Activated T-helper 1 cell treated with anti-CD3 and anti-CD28 coated beads, Interleukin-2, amount 50 U/mL, for 16 hours (primary cell): Measurements from ENCODE around the gene ACAP1.
"Not testable (repeated sequence)": the region's sequence is repeated elsewhere in the genome, so short reads cannot be mapped to it uniquely, and the experiment has no call there.

ENCODE experiments used
- DNase-seq, 2 donors: peaks; one replicate each; pipeline ENCODE4 v3.0.0-alpha.2; 2020; ENCODE audit warnings: low read depth in 1 of 2, low spot score in 1 of 2

The ACAP1 gene

DNA sequence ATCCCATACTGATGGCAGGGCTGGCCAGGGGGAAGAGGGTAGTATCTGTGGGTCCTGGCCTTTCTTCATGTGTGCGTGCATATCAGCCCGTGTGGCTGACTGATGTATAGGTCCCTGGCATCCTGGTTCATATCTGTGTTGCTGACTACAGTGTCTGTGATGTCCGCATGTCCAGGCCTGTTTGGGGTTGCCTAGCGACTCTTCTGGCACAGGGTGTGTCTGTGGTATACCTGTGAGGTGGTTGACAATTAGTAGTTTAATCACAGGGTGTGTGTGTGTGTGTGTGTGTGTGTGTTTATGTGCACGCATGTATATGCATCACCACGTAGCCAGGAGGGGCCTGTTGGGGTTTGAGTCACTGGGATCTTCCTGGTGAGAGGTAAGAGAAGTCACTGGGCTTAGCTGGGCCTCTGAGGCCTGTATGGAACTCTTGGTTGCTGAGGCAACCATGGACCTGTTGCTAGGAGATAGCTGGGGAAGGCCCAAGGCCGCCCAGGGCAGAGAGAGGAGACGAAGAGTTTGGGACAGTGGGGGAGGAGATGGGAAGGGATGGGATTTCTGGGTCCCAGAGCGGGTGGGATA lies 18.0 kb downstream of the ACAP1 start:
- no peak for DNase-seq

DNA sequence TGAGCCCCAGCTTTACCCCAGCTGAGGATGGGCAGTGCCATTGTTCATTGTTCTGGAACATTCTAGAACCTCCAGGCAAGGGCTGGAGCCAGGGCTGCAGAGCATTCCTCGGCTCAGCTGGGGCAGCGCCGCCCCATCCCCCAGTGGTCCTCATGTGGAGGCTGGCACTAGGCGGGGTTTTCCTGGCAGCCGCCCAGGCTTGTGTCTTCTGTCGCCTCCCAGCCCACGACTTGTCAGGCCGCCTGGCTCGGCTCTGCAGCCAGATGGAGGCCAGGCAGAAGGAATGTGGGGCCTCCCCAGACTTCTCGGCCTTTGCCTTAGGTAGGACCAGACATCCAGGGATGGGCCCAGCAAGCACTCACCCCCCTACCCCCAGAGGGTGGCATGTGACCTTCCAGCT lies 18.7 kb downstream of the ACAP1 start, which contains the start of gene TMEM95:
Gene TMEM95 (plus strand): TSS at position 104 of the 400 bp plus-strand sequence. CDS start 49 bp downstream, at position 153.
- DNase-seq = no peak

DNA sequence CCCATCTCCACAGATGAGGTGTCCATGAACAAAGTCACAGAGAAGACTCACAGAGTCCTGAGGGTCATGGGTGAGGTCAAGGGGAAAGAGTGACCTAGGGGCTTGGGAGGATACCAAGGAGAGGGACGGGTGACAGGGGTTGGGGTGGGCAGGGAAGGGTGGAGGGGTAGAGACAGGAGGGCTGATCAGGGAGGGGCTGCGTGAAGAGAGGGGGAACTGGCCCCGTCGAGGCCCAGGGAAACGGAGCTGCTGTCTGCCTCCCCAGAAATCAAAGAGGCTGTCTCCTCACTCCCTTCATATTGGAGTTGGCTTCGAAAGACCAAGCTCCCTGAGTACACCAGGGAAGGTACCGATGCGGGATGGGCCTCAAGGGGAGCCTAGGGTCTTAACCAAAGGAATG lies 19.2 kb downstream of the ACAP1 start:
- no peak for DNase-seq

DNA sequence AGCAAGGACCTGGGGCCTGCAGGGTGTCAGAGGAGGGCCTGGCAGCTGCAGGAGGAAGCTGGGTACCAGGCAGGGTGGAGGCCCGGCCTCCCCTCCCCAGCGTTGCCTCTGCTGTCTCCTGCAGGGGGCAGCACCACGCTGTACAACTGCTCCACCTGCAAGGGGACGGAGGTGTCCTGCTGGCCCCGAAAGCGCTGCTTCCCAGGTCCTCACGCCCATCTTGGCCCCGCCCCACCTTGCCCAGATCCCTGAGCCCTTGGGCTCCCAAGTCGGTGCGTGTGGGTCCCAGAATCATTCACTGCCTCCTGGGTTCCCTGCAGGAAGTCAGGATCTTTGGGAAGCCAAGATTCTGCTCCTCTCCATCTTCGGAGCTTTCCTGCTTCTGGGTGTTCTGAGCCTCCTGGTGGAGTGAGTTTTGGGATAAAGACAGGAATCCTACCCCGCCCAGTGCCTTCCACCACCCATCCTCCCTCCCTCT lies 19.8 kb downstream of the ACAP1 start:
- DNase-seq = peak; percentile 74 to 75

DNA sequence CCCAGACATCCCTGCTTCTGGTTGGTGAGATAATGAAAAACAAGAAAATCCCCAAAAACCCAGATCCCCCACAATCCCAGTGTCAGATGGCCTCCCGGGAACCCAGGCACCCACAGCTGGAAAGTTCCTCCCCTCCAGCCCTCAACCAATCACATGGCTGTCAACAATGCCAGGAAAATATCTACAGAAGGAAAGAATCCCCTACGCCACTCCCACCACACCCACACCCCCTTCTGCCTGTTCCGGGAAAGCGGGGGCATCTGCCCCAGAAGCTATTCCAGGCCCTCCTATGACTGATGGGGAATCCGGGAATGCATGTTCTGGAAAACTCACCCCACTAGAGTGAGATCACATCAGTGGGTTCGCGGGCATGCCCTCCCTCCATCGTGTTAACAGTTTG lies 20.4 kb downstream of the ACAP1 start:
- no peak for DNase-seq

DNA sequence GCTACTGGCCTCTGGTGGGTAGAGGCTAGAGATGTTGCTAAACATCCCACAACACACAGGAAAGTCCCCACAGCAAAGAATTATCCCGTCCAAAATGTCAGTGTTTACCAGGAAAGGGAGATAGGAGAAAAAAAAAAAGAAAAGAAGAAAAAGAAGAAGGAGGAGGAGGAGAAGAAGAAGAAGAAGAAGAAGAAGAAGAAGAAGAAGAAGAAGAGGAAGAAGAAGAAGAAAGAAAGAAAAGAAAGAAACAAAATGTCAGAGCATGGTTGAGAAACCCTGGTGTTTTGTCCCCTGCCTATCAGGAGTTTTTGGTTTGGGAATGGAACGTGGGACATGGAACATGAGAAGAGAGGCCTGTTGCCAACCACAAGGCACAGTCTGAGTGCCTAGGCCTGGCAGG lies 21.1 kb downstream of the ACAP1 start:
- no peak for DNase-seq

DNA sequence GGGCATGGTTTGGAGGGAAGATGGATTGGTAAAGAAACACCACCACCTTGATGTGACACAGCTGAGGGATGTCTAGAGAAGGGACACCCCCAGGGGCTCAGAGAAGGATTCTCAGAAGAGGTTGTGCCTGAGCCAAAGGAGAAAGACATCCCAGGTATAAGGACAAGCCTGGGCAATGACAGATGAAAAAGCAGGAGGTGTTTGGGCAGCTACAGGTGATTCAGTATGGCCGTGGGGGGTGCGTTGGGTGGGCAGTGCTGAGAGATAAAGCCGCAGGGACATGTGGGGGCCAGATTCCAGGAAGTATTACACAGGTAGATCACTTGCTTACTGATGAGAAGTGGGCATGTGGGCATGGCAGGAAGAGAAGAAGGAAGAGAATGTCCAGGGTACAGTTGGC lies 25.6 kb downstream of the ACAP1 start:
- no peak for DNase-seq

DNA sequence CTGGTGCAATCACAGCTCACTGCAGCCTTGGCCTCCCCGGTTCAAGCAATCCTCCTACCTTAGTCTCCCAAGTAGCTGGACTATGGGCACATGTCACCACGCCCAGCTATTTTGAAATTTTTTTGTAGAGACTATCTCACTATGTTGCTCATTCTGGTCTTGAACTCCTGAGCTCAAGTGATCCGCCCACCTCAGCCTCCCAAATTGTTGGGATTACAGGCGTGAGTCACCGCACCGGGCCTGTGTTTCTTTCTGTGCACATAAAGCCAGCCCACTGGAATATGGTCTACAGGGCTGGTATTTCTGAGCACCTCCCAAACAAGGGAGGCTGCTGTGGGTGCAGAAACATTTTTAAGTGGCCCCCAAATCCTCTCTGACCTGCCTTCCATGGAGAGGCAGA lies 27.0 kb downstream of the ACAP1 start:
- DNase-seq = no peak

DNA sequence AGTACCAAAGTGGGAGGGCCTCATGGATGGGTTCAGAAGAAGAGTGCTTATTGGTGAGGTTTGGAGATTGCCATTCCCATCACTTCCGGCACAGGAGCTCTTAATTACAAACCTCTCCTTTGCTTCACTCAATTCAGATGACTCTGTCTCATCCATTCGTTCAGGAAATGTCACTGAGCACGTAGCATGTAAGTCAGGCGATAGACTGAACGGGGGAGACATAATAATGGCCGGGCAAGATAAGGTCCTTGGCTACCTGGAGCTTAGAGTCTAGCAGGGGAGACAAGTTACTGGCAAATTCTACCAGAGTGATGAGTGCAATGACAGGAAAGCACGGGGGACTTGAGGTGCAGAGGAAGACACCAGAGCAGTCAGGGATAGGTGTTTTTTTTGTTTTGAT lies 29.6 kb downstream of the ACAP1 start:
- DNase-seq = not testable (repeated sequence)

DNA sequence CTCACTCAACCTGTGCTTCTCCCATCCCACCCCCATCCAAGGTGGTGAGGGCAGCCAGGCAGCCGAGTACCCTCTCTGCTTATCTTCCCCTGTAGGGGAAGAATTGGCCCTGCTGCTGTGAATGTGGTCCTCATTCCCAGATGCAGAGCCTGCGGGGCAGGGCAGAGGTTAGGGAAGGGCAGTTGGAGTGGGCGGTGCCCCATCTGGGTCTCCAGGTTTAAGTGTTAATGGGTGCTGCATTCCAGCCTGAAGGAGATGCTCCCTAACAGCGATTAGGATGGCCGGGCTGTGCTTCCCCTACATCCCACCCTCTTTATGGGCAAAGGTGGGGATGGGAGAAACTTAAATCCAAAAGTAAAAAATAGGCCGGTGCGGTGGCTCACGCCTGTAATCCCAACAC lies 30.8 kb downstream of the ACAP1 start:
- DNase-seq = no peak

DNA sequence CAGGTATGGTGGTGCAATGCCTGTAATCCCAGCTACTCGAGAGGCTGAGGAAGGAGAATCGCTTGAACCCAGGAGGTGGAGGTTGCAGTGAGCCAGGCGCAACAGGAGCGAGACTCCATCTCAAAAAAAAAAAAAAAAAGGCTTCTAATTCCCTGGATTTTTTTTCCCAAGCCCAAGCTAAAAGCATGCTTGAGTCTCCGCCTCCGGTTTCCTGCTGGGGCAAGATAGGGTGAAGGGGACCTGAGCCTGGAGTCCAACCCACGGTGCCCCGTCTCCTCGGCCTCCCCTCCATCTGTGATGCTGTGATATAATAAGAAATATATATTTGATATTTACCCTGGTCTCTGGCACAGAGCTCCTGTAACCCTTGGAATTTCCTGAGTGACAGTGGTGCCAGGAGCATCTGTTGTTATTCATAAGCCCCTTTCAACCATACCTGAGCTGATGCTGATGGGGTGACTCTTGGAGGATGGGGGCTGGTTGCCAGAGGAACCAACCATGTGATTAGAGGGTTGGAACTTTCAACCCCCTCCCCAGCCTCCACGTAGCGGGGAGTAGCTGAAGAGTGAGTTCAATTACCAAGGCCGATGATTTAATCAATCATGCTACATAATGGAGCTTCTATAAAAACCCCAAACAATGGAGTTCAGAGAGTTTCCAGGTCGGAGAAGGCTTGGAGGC lies 31.7 kb downstream of the ACAP1 start:
- DNase-seq = no peak

DNA sequence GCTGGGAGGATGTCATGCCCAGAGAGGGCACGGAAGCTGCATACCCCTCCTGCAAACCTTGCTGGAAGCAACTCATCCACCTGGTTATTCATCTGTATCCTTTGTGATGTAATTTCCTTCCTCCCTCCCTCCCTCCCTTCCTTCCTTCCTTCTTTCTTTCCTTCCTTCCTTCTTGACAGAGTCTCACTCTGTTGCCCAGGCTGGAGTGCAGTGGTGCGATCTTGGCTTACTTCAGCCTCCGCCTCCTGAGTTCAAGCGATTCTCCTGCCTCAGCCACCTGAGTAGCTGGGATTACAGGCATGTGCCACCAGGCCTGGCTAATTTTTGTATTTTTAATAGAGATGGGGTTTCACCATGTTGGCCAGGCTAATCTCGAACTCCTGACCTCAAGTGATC lies 32.3 kb downstream of the ACAP1 start:
- DNase-seq = not testable (repeated sequence)

DNA sequence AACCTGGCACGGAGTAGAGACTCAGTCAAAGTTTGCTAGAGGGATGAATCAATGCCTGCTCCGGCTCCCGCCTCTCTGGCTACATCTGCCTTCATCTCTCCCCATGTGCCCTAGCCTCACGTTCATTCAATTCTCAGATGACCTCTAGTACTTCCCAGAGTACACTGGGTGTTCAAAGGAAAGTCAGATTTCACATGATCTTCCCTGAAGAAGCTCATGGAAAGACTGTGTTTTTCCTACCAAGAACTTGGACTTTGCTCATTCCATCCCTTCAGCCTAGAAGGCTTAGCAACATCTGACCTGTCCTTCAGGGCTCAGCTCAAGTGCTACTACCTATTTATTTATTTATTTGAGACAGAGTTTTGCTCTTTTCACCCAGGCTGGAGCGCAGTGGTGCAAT lies 33.5 kb downstream of the ACAP1 start:
- no peak for DNase-seq

DNA sequence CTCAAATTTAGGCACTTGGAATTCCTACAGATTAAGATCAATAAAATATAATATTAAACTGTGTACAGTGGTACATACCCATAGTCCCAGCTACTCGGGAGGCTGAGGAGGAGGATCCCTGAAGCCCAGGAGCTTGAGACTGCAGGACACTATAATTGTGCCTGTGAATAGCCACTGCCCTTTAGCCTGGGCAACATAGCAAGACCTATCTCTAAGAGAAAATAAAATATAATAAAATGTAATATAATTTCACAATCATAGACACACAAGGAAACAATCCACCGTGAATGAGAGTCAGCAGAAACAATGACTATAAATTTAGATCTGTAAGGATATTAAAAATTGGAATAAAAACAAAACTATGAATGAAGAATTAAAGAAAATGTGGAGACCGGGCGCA lies 34.5 kb downstream of the ACAP1 start:
- DNase-seq = no peak

DNA sequence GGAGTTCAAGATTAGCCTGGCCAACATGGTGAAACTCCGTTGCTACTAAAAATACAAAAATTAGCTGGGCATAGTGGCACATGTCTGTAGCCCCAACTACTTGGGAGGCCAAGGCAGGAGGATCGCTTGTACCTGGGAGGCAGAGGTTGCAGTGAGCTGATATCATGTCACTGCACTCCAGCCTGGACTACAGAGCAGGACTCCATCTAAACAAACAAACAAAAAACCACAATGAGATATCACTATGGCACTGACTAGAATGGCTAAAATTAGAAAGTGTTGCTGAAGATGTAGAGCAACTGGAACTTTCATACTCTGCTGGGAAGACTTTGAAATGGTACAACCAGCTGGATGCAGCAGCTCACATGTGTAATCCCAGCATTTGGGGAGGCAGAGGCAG lies 38.0 kb downstream of the ACAP1 start:
- DNase-seq = no peak

DNA sequence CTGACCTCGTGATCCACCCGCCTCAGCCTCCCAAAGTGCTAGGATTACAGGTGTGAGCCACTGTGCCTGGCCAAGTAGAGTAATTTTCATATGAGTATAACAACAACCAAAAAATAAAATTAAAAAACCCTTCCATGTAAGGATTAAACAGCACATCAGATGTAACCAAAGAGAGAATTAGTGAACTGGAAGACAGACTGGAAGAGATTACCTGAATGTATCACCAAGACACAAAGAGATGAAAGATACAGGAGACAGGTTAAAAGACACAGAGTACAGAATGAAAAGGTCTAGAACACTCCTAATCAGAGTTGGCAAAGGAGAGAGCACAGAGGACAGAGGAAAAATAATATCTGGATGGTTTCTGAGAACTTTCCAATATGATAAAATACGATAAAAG lies 42.8 kb downstream of the ACAP1 start:
- DNase-seq = no peak

DNA sequence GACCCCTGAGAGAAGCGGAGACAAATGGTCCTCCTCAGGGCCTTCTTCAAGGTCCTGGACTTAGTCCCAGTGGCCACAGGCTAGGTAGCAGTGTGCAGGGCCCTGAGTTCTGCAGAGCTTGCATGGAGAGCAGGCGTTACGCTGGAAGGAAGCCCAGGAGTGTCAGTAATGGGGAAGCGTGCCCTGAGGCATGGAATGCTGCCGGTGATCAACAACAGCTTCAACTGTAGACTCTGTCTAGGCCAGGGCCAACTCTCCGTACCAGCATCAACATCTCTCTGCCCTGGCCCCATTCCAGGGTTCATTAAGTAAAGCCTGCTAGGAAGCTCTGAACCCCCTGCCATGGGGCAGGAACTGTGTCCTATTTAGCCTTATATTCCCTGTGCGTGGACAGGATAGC lies 44.0 kb downstream of the ACAP1 start:
- DNase-seq = no peak

DNA sequence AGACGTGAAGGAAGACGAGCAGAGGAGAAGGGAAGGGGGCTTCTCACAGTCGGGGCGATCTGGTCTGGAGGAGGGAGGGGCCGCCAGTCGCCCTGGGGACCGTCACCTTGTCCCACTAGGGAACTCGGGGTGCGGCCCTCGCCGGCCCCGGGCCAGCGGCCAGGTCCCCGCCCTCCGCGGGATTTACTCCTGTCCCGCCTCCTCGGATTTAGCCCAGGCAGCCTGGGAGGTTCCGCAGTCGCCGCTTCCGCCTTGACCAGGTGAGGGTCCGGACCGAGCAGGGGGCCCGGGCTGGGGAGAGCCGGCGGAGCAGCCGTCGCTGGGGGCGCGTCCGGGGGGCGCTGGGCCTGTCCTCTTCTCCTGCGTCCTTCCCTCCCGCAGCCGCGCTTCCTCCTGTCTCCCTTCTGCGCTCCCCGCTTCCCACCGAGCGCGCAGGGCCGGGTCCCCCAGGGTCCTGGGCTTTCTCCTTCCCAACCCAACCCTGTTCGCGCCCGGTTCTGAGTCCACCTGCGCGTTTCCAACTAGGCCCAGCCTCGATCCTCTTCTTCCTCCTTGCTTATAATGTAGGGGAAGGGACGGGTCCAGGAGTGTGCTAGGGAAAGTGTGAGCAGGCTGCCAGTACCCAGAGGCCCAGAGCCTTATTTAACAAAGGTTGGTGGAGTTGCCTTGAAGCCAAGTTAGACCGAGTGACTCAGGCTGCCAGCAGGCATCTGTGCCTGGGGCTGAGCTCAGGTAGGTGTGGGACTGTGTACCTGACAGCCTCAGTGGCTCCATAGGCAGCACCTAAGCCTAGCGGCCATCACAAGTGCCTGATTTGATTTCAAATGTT lies 44.7 kb downstream of the ACAP1 start, which contains the start of gene TNK1:
Gene TNK1 (plus strand): TSS at position 235 of the 829 bp plus-strand sequence. CDS start 1,838 bp downstream, outside the sequence.
- no peak for DNase-seq

DNA sequence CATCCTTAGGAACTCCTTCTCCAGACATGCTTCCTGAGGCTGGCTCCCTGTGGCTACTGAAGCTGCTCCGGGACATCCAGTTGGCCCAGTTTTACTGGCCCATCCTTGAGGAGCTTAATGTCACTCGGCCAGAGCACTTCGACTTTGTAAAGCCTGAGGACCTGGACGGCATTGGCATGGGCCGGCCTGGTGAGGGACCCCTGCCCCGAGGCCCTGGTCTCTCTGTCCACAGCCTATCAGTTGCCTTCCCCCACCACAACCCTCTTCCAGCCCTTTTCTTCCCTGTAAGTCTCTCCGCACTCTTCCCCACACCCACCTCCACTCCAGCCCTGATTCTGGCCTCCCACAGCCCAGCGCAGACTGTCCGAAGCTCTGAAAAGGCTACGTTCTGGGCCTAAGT lies 46.6 kb downstream of the ACAP1 start:
- DNase-seq = no peak

DNA sequence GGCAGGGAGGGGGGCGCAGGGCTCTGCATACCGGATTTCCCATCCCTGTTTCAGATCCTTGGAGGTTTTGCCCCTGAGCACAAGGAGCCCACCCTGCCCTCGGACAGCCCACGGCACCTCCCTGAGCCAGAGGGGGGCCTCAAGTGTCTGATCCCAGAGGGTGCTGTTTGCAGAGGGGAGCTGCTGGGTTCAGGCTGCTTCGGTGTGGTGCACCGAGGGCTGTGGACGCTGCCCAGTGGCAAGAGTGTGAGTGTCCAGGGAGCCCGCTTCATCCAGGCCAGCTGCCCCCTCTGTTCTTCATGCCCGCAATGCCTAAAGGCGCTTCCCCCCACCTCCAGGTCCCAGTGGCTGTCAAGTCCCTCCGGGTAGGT lies 47.0 kb downstream of the ACAP1 start:
- no peak for DNase-seq

DNA sequence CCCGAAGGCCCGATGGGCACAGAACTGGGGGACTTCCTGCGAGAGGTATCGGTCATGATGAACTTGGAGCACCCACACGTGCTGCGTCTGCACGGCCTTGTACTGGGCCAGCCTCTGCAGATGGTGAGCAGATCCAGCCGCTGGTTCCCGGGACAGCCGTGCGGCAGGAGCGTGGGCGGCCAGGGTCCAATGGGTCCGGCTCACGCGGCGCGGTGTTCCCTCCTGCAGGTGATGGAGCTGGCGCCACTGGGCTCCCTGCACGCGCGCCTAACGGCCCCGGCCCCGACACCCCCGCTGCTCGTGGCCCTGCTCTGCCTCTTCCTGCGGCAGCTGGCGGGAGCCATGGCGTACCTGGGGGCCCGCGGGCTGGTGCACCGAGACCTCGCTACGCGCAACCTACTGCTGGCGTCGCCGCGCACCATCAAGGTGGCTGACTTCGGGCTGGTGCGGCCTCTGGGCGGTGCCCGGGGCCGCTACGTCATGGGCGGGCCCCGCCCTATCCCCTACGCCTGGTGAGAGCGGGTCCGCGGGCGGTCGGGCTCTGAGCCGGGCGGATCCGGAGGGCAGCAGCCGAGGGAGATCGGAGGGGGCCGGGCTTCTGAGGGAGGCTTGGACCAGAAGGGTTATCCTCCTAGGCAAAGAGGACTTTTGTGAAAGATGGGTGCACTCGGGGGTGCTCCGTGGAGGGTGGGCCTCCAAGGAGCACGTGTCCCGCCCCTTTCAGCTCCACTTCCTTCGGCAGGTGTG lies 47.6 kb downstream of the ACAP1 start:
- peak; percentile 57 to 71 for DNase-seq
